HepG2 (cell line): ENCODE measurements around the gene LTA. TPM values are rescaled to one million over a fixed set of nuclear protein-coding genes. Genes with fewer than 3 reads are reported as not detected.
A peak's percentile ranks its signal among the peaks of the same experiment; 100 is the strongest.

ENCODE experiments used
- ATAC-seq: fragments of 200-7000 bp; cut with Tn5 transposase; 3 replicates; pipeline ENCODE4 v1.9.1; 2020; ENCODE audit warnings: mild to moderate bottlenecking, moderate library complexity
- BruUV-seq: library from RNA; stranded (reverse); fragments of 400-500 nt; replicated peaks from 2 replicates; lab custom pipeline; 2021; lab: Mats Ljungman, UMichigan
- CTCF ChIA-PET: fragments of 300-600 bp; formaldehyde crosslinking; extraction: SDS; loops from one replicate; lab custom pipeline; 2021; ENCODE audit warnings: low total read pairs, inconsistent platforms, low intra/inter-chr PET ratio; lab: Yijun Ruan, JAX
- POLR2A ChIA-PET: fragments of 350-600 bp; sonication (Branson Sonifier 250); formaldehyde crosslinking; loops from one replicate; lab custom pipeline; 2020; ENCODE audit warnings: antibody characterized with exemption, inconsistent platforms; lab: Yijun Ruan, JAX
- DNase-seq: peaks from one replicate; pipeline ENCODE4 v3.0.0-alpha.2; 2015; ENCODE audit warnings: low spot score
- FAIRE-seq: peaks from 3 replicates; lab custom pipeline; 2011; peaks lifted over from hg19 to GRCh38; lab: Jason Lieb, UNC
- H2AFZ ChIP-seq: one replicate; pipeline ENCODE4 v1.6.1; 2011; ENCODE audit warnings: low read length, inconsistent platforms
- H3K27ac ChIP-seq: fragments of 300-600 bp; 3 replicates; pipeline ENCODE4 v1.8.0; 2011; ENCODE audit warnings: mixed run types, mild to moderate bottlenecking, mixed read lengths, low read length, inconsistent platforms; ENCODE audit not compliant: insufficient read depth; ENCODE audit errors: extremely low read length
- H3K27me3 ChIP-seq, 2 experiments: fragments of 200-600 bp in 1 of 2; 2 replicates in 1 of 2; 3 replicates in 1 of 2; pipeline versions ENCODE4 v1.6.0 to v1.8.0; 2011; ENCODE audit warnings: low read length in 2 of 2, mild to moderate bottlenecking in 2 of 2, moderate library complexity in 2 of 2, inconsistent platforms in 1 of 2; ENCODE audit not compliant: insufficient read depth in 2 of 2, control insufficient read depth in 1 of 2
- H3K36me3 ChIP-seq, 2 experiments: fragments of 200-600 bp in 1 of 2; replicated peaks in 1 of 2; 2 replicates in 1 of 2; 3 replicates in 1 of 2; pipeline versions ENCODE4 v1.5.1 to v1.8.0; 2011; ENCODE audit warnings: low read length in 2 of 2, inconsistent platforms in 1 of 2; ENCODE audit not compliant: insufficient read depth in 2 of 2, control insufficient read depth in 1 of 2
- H3K4me1 ChIP-seq: 2 replicates; pipeline ENCODE4 v1.5.1; 2012; ENCODE audit warnings: low read length, inconsistent platforms; ENCODE audit not compliant: insufficient read depth
- H3K4me2 ChIP-seq: 2 replicates; pipeline ENCODE4 v1.6.0; 2011; ENCODE audit warnings: low read depth, low read length, inconsistent platforms
- H3K4me3 ChIP-seq, 3 experiments: fragments of 200-600 bp in 1 of 3; sonication (generic), shearing (Covaris generic) in 1 of 3; replicated peaks in 1 of 3; 2 replicates each; pipeline ENCODE4 v1.5.1; 2011 to 2016; ENCODE audit warnings: low read length in 3 of 3, inconsistent platforms in 2 of 3, low read depth in 2 of 3, mild to moderate bottlenecking in 2 of 3, control low read depth in 1 of 3, mixed read lengths in 1 of 3; ENCODE audit not compliant: insufficient read depth in 1 of 3
- H3K79me2 ChIP-seq: one replicate; pipeline ENCODE4 v1.6.1; 2011; ENCODE audit warnings: low read length, inconsistent platforms; ENCODE audit not compliant: insufficient read depth
- H3K9ac ChIP-seq: 2 replicates; pipeline ENCODE4 v1.6.0; 2011; ENCODE audit warnings: mild to moderate bottlenecking, low read depth, low read length, inconsistent platforms; ENCODE audit not compliant: insufficient read depth
- H3K9me3 ChIP-seq: 2 replicates; pipeline ENCODE4 v1.5.1; 2012; ENCODE audit warnings: mild to moderate bottlenecking, low read length
- H4K20me1 ChIP-seq: 2 replicates; pipeline ENCODE4 v1.6.0; 2011; ENCODE audit warnings: inconsistent platforms, mild to moderate bottlenecking, low read length, moderate library complexity; ENCODE audit not compliant: insufficient read depth
- ZBTB7A ChIP-seq: sonication (generic); formaldehyde crosslinking; IDR thresholded peaks from 2 replicates; pipeline ENCODE4 v1.8.0; 2022; ENCODE audit warnings: mild to moderate bottlenecking, missing genetic modification reagents
- ZNF160 ChIP-seq: sonication (generic); formaldehyde crosslinking; IDR thresholded peaks from 2 replicates; pipeline ENCODE4 v1.8.0; 2022; ENCODE audit warnings: mild to moderate bottlenecking, inconsistent platforms, missing genetic modification reagents
- ZNF816 ChIP-seq: sonication (generic); formaldehyde crosslinking; IDR thresholded peaks from 2 replicates; pipeline ENCODE4 v1.8.0; 2022; ENCODE audit warnings: missing genetic modification reagents, mild to moderate bottlenecking, borderline replicate concordance
- WGBS: methylation state at CpG from one replicate; pipeline ENCODE4 v1.1.6; 2017; ENCODE audit warnings: low lambda C conversion rate; 5-methylcytosine and 5-hydroxymethylcytosine counted together
- in situ Hi-C: cut with HindIII; loops from 2 replicates; pipeline ENCODE4 v1.10.0; 2017; ENCODE audit warnings: low pct_unique_long_range_greater_than_20kb; ENCODE audit not compliant: extremely low pct_ligation_motif_present
- intact Hi-C: fragments of 100-400 bp; cut with micrococcal nuclease; formaldehyde crosslinking; loops from one replicate; pipeline ENCODE4 v1.10.0; 2022; ENCODE audit not compliant: unreplicated experiment
- polyA plus RNA-seq, 8 experiments: library from polyadenylated mRNA; depleted of rRNA in 3 of 8; stranded (reverse) in 7 of 8; unstranded in 1 of 8; fragments of >200 nt; fragmentation: Illumina TruSeq in 4 of 8; extraction: Trizol in 4 of 8; gene quantifications; 2 replicates each; pipeline versions ENCODE4 v1.2.1 to v1.2.3, GENCODE V29; 2011 to 2016; ENCODE audit warnings: low read depth in 4 of 8, missing spikeins in 1 of 8, mixed read lengths in 1 of 8; ENCODE audit not compliant: insufficient read depth in 1 of 8
- total RNA-seq, 5 experiments: library from RNA; depleted of rRNA; stranded (reverse); fragments of >200 nt; fragmentation: Illumina TruSeq; extraction: Trizol; gene quantifications; 2 replicates each; pipeline ENCODE4 v1.2.3, GENCODE V29; 2016; ENCODE audit warnings: low read depth in 1 of 5
- TF ChIP-seq, protein P1 (sequence below): sonication (generic); formaldehyde crosslinking; IDR thresholded peaks from 2 replicates; pipeline ENCODE4 v1.8.1; 2023; ENCODE audit warnings: mild to moderate bottlenecking, missing genetic modification reagents

LTA gene
- total and polyA plus RNA-seq, 2 of the 13 experiments (the other 11 are each of a cell fraction or from before 2014, with no cell fraction given) = 0.09 TPM; not detected in 1

DNA sequence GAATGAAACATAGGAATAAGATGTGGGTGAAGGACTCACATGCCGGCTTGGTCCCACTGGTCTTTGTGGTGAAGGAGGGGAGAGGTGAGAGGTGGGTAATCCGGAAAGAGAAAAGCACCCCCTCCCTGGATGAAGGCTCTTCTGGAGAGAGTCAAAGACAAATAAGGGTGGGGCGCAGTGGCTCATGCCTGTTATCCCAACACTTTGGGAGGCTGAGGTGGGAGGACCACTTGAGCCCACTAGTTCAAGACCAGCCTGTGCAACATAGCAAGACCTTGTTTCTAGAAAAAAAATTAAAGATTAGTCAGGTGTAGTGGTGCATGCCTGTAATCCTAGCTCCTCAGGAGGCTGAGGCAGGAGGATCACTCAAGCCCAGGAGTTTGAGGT lies 7.0 kb downstream of the LTA start (continued):
- TF ChIP-seq ZBTB7A (CRISPR knock-in tag) (no peak), ZNF160 (CRISPR knock-in tag) (no peak)

DNA sequence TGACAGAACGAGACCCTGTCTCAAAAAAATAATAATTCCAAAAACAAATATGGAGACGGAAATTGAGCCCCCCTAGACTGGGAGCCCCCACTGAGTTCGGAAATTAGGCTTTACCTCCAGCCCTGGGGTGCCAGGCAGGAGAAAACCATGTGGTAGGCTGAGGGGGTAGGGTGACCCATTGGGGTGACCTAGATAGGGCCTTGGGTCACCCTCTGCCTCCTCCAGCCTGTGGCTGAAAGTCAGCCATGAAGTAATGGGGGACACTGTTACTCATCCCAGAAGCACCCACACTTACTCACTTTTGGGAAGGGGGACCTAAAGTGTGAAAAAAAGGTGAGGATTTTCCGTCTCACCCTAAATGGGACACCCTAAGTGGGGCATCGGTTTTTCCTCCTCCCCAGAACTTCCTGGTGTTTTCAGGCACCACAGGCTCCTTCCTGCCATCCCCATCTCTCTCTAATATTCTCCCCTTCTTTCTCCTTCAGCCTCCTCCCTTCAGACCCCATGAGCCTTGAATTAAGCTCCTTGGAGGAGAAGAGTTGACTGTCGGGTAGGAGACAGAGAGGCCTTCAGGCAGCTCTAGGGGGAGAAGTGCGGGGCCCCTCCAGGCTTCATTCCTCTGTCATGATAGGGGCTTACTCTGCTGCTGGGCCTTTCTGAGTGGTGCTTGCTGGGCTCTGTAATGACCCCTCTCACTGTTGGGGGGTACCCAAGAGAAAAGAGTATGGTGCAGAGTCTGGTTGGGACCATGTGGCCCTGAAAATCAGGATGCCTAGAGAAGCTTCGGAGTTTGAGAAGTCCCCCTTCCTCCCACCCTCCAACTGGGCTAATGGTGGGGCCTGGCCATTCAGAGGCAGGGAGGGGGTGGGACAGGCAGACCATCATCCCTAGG lies 7.7 kb downstream of the LTA start:
- FAIRE-seq (no peak), ATAC-seq (no peak), DNase-seq (no peak)
- H3K27ac ChIP-seq = no peak overlapping the region
- peaks cover 14 to 76% of the 10 kb centered on the region in 2 experiments; a peak in 4 of 5 replicates for H3K27me3 ChIP-seq
- whole genome bisulfite sequencing = 44% methylated on average over 8 of the region's 8 CpGs
- no peak overlapping the region for H3K9ac ChIP-seq
- H3K36me3 ChIP-seq = no peaks in the 10 kb centered on the region
- H3K79me2 ChIP-seq = no peaks in the 10 kb centered on the region
- H2AFZ ChIP-seq = no peak overlapping the region
- no peaks in the 10 kb centered on the region for H3K9me3 ChIP-seq
- intact Hi-C loops (loop anchor here (5.0 kb wide), 1 partner anchor 32 kb away; the partner anchor contains the start of genes ATP6V1G2 and NFKBIL1), in situ Hi-C loops (no loop called here)
- no peak overlapping the region; the same call in 1 of the 2 replicates for H3K4me2 ChIP-seq
- H3K4me3 ChIP-seq = no peak overlapping the region
- peaks cover 25% of the 10 kb centered on the region for H3K4me1 ChIP-seq
- no TSS peak for BruUV-seq
- CTCF ChIA-PET = interaction anchor here (1.3 to 3.2 kb wide), 3 partner anchors 19 to 1217 kb away, joined by 3 to 35 read pairs (median 5); partner anchors contain the start of gene NFKBIL1
- TF ChIP-seq ZNF816 (CRISPR knock-in tag) = no peak
- TF ChIP-seq, protein P1, sequence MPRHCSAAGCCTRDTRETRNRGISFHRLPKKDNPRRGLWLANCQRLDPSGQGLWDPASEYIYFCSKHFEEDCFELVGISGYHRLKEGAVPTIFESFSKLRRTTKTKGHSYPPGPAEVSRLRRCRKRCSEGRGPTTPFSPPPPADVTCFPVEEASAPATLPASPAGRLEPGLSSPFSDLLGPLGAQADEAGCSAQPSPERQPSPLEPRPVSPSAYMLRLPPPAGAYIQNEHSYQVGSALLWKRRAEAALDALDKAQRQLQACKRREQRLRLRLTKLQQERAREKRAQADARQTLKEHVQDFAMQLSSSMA = 0 out of 2 replicates have a peak, but pooled peaks have one; percentile 7
- no peaks in the 10 kb centered on the region for H4K20me1 ChIP-seq
- POLR2A ChIA-PET = interaction anchor here (1.1 to 2.8 kb wide), 4 partner anchors 19 to 124 kb away, joined by 3 to 15 read pairs (median 6); partner anchors contain the start of genes ABHD16A, DDX39B and NFKBIL1
